Gastrocnemius medialis (tissue), 4 donors: ENCODE measurements around the gene CHAF1A. TPM values are rescaled to one million over a fixed set of nuclear protein-coding genes. Genes with fewer than 3 reads are reported as not detected.

Source experiments
- ATAC-seq, 2 donors: fragments of 150-250 bp; one replicate each; pipeline ENCODE4 v1.9.1; 2016
- DNase-seq, 2 donors: peaks; one replicate each; pipeline ENCODE4 v3.0.0-alpha.2; 2019
- H3K27ac ChIP-seq, 4 donors: fragments of 200-600 bp; sonication (generic); 1 replicate in 1 of 4; 2 replicates in 3 of 4; pipeline ENCODE4 v1.5.1; 2016 to 2018; ENCODE audit warnings: mild to moderate bottlenecking in 2 of 4, moderate library complexity in 1 of 4
- H3K27me3 ChIP-seq, 3 donors: fragments of 200-600 bp; sonication (generic) in 2 of 3; 1 replicate in 1 of 3; 2 replicates in 2 of 3; pipeline versions ENCODE4 v1.5.1 to v1.6.0; 2016 to 2019; ENCODE audit warnings: mild to moderate bottlenecking in 1 of 3, moderate library complexity in 1 of 3
- H3K36me3 ChIP-seq, 2 donors: fragments of 200-600 bp; sonication (generic) in 1 of 2; one replicate each; pipeline ENCODE4 v1.5.1; 2017 to 2018
- H3K4me1 ChIP-seq, 2 donors: fragments of 200-600 bp; sonication (generic) in 1 of 2; one replicate each; pipeline ENCODE4 v1.5.1; 2016 to 2017; ENCODE audit warnings: mild to moderate bottlenecking in 2 of 2
- H3K4me3 ChIP-seq, 4 donors: fragments of 200-600 bp; sonication (generic) in 3 of 4; 1 replicate in 1 of 4; 2 replicates in 3 of 4; pipeline ENCODE4 v1.5.1; 2016 to 2019; ENCODE audit warnings: mild to moderate bottlenecking in 2 of 4
- H3K9me3 ChIP-seq, 3 donors: fragments of 200-600 bp; sonication (generic) in 2 of 3; 1 replicate in 1 of 3; 2 replicates in 2 of 3; pipeline ENCODE4 v1.5.1; 2016 to 2019
- CTCF ChIP-seq, 5 experiments: fragments of 450-650 bp in 3 of 5; fragments of 200-600 bp in 2 of 5; sonication (generic) in 2 of 5; IDR thresholded peaks in 4 of 5; conservative IDR thresholded peaks in 1 of 5; 1 replicate in 4 of 5; 2 replicates in 1 of 5; pipeline ENCODE4 v1.5.1; 2016 to 2019; ENCODE audit warnings: antibody characterized with exemption in 5 of 5, mild to moderate bottlenecking in 3 of 5, moderate library complexity in 3 of 5
- POLR2A ChIP-seq, 2 donors: fragments of 450-650 bp; IDR thresholded peaks; one replicate each; pipeline ENCODE4 v1.6.1; 2017; ENCODE audit warnings: antibody characterized with exemption in 2 of 2, mild to moderate bottlenecking in 2 of 2, moderate library complexity in 2 of 2
- in situ Hi-C, 4 donors: fragments of 200-750 bp; cut with MboI; loops; one replicate each; pipeline versions ENCODE4 v1.15.0 to v1.8.0; 2017; ENCODE audit warnings: low sequenced_read_pairs in 4 of 4
- intact Hi-C: fragments of 100-400 bp; cut with DNase I; formaldehyde crosslinking; loops from one replicate; pipeline ENCODE4 v1.15.1; 2023; ENCODE audit warnings: low total_unique reads
- total RNA-seq, 4 donors: library from RNA; depleted of rRNA; stranded (reverse); fragments of >200 nt; gene quantifications; one replicate each; pipeline versions ENCODE4 v1.1.0 to v1.2.3, GENCODE V29; 2016

The CHAF1A gene
- total RNA-seq, 4 donors from 2014 or later: 7.3 to 15.8 (median 9.7) TPM

- in situ Hi-C loops: no loop called here
- intact Hi-C loops: loop anchor here (2.0 kb wide), 1 partner anchor 15 kb away; no protein-coding TSS in a partner anchor
- no peak for TF ChIP-seq POLR2A (IDR thresholded peaks at IDR 0.05)
- no peak for TF ChIP-seq CTCF (IDR thresholded peaks at IDR 0.05 in 4 of 5, conservative IDR thresholded peaks at IDR 0.05 in 1 of 5)
- H3K27ac ChIP-seq: peak overlapping the region; percentile 83 to 95 (median 92)
- peaks cover 99 to 100% of the 10 kb centered on the region in 2 donors for H3K4me1 ChIP-seq
- H3K4me3 ChIP-seq: peak overlapping the region in 1 of 4 donors; percentile 4
- no peaks in the 10 kb centered on the region for H3K9me3 ChIP-seq
- peak in 1 of 2 donors; percentile 41 for DNase-seq
- H3K36me3 ChIP-seq: no peaks in the 10 kb centered on the region
- no peak for ATAC-seq
- H3K27me3 ChIP-seq: no peaks in the 10 kb centered on the region
These were observed 27.0 kb upstream of the CHAF1A start for GRCh38 chr19:4375164-4376027.

- in situ Hi-C loops: no loop called here
- intact Hi-C loops: no loop called here
- H3K27me3 ChIP-seq: no peaks in the 10 kb centered on the region
- H3K4me3 ChIP-seq: no peak overlapping the region
- H3K36me3 ChIP-seq: no peaks in the 10 kb centered on the region
- H3K27ac ChIP-seq: peak overlapping the region; percentile 83 to 95 (median 92)
- no peak for DNase-seq
- peaks cover 92 to 97% of the 10 kb centered on the region in 2 donors for H3K4me1 ChIP-seq
- no peak for ATAC-seq
- TF ChIP-seq CTCF (IDR thresholded peaks at IDR 0.05 in 4 of 5, conservative IDR thresholded peaks at IDR 0.05 in 1 of 5): no peak
- TF ChIP-seq POLR2A (IDR thresholded peaks at IDR 0.05): no peak
- H3K9me3 ChIP-seq: no peaks in the 10 kb centered on the region
These were observed 26.3 kb upstream of the CHAF1A start for GRCh38 chr19:4376028-4376670.

GRCh38 chr19:4376671-4376990, 25.8 kb upstream of the CHAF1A start:
- TF ChIP-seq CTCF (IDR thresholded peaks at IDR 0.05 in 4 of 5, conservative IDR thresholded peaks at IDR 0.05 in 1 of 5) (no peak), POLR2A (IDR thresholded peaks at IDR 0.05) (no peak)

GRCh38 chr19:4376991-4377781, 25.3 kb upstream of the CHAF1A start:
- Histone ChIP-seq H3K27ac (peak overlapping the region; percentile 83 to 95 (median 92)), H3K9me3 (no peaks in the 10 kb centered on the region), H3K4me1 (peaks cover 81 to 87% of the 10 kb centered on the region in 2 donors), H3K36me3 (no peaks in the 10 kb centered on the region), H3K4me3 (no peak overlapping the region), H3K27me3 (no peaks in the 10 kb centered on the region)
- in situ Hi-C loops: no loop called here
- ATAC-seq (peak; percentile 19 to 21), DNase-seq (peak; percentile 77 to 89)
- TF ChIP-seq POLR2A (IDR thresholded peaks at IDR 0.05): peak; percentile 25 to 31
- peak in 1 of 5 experiments; percentile 14 for TF ChIP-seq CTCF (IDR thresholded peaks at IDR 0.05 in 4 of 5, conservative IDR thresholded peaks at IDR 0.05 in 1 of 5)
- intact Hi-C loops: no loop called here

More at GRCh38 chr19:4376671-4376990, 25.8 kb upstream of the CHAF1A start:
- DNase-seq (no peak), ATAC-seq (no peak)
- Histone ChIP-seq H3K27ac (peak overlapping the region; percentile 83 to 95 (median 92)), H3K27me3 (no peaks in the 10 kb centered on the region), H3K4me3 (no peak overlapping the region), H3K9me3 (no peaks in the 10 kb centered on the region), H3K4me1 (peaks cover 87 to 92% of the 10 kb centered on the region in 2 donors), H3K36me3 (no peaks in the 10 kb centered on the region)
- in situ Hi-C loops (no loop called here), intact Hi-C loops (no loop called here)
